Neural cell (in vitro differentiated cells): ENCODE data around the gene VPS35L. TPM values are rescaled to one million over a fixed set of nuclear protein-coding genes. Genes with fewer than 3 reads are reported as not detected.

Experiments
- H2AFZ ChIP-seq: fragments of 200-600, 300-800 bp; sonication (generic), shearing (Covaris generic); 2 replicates; pipeline ENCODE4 v1.6.0; 2014; ENCODE audit warnings: low read depth, mild to moderate bottlenecking, antibody characterized with exemption, low read length, moderate library complexity
- H3F3A ChIP-seq: fragments of 200-600 bp; shearing (Covaris generic); 2 replicates; pipeline ENCODE4 v1.6.1; 2016; ENCODE audit warnings: mild to moderate bottlenecking, moderate library complexity, mixed read lengths, antibody characterized with exemption, low read length; ENCODE audit not compliant: insufficient read depth, poor library complexity, severe bottlenecking
- H3K27ac ChIP-seq: fragments of 200-600, 300-800 bp; sonication (generic), shearing (Covaris generic); 2 replicates; pipeline ENCODE4 v1.5.1; 2014; ENCODE audit warnings: mild to moderate bottlenecking, low read length, moderate library complexity
- H3K27me3 ChIP-seq: fragments of 300-800, 200-600 bp; sonication (generic), shearing (Covaris generic); 2 replicates; pipeline ENCODE4 v1.6.0; 2014; ENCODE audit warnings: mild to moderate bottlenecking, low read depth, low read length, moderate library complexity; ENCODE audit not compliant: insufficient read depth
- H3K36me3 ChIP-seq: fragments of 300-800, 200-600 bp; sonication (generic), shearing (Covaris generic); 2 replicates; pipeline ENCODE4 v1.5.1; 2014; ENCODE audit warnings: mild to moderate bottlenecking, antibody characterized with exemption, low read length, moderate library complexity; ENCODE audit not compliant: insufficient read depth
- H3K4me2 ChIP-seq: fragments of 300-800, 200-600 bp; sonication (generic), shearing (Covaris generic); 2 replicates; pipeline ENCODE4 v1.6.0; 2014; ENCODE audit warnings: mild to moderate bottlenecking, low read length
- H3K4me3 ChIP-seq: fragments of 300-800, 200-600 bp; sonication (generic), shearing (Covaris generic); 2 replicates; pipeline ENCODE4 v1.5.1; 2014; ENCODE audit warnings: mild to moderate bottlenecking, low read length, moderate library complexity
- H3K79me2 ChIP-seq: fragments of 200-600 bp; shearing (Covaris generic); replicated peaks from 2 replicates; pipeline ENCODE4 v1.6.0; 2014; ENCODE audit warnings: mild to moderate bottlenecking, low read length, moderate library complexity; ENCODE audit not compliant: insufficient read depth
- H3K9ac ChIP-seq: fragments of 300-800, 200-600 bp; sonication (generic), shearing (Covaris generic); 2 replicates; pipeline ENCODE4 v1.6.1; 2016; ENCODE audit warnings: mild to moderate bottlenecking, low read length, mixed read lengths
- H3K9me2 ChIP-seq: fragments of 200-600 bp; shearing (Covaris generic); 2 replicates; pipeline ENCODE4 v1.6.1; 2016; ENCODE audit warnings: mild to moderate bottlenecking, low read length, mixed read lengths; ENCODE audit not compliant: insufficient read depth
- H3K9me3 ChIP-seq: fragments of 200-600, 300-800 bp; sonication (generic), shearing (Covaris generic); 2 replicates; pipeline ENCODE4 v1.6.1; 2016; ENCODE audit warnings: mild to moderate bottlenecking, mixed run types, low read length, moderate library complexity, mixed read lengths
- H4K20me1 ChIP-seq: fragments of 200-600 bp; shearing (Covaris generic); 2 replicates; pipeline ENCODE4 v1.6.1; 2016; ENCODE audit warnings: mild to moderate bottlenecking, mixed run types; ENCODE audit not compliant: insufficient read depth
- CTCF ChIP-seq: fragments of 450-650 bp; IDR thresholded peaks from 2 replicates; pipeline ENCODE4 v1.5.1; 2014; ENCODE audit warnings: antibody characterized with exemption, mild to moderate bottlenecking, moderate library complexity; ENCODE audit not compliant: poor library complexity, severe bottlenecking
- EP300 ChIP-seq: fragments of 450-650 bp; conservative IDR thresholded peaks from 2 replicates; pipeline ENCODE4 v1.6.1; 2014; ENCODE audit warnings: antibody characterized with exemption, mild to moderate bottlenecking, moderate library complexity; ENCODE audit not compliant: poor library complexity, severe bottlenecking
- EZH2 ChIP-seq: fragments of 200-600, 300-800 bp; shearing (Covaris generic), sonication (generic); IDR thresholded peaks from 2 replicates; pipeline ENCODE4 v1.6.1; 2014; ENCODE audit warnings: antibody characterized with exemption, low read length, borderline replicate concordance, mild to moderate bottlenecking; ENCODE audit not compliant: insufficient read depth, poor library complexity, severe bottlenecking
- MXI1 ChIP-seq: fragments of 450-650 bp; conservative IDR thresholded peaks from 2 replicates; pipeline ENCODE4 v1.6.1; 2014; ENCODE audit warnings: antibody characterized with exemption, mild to moderate bottlenecking; ENCODE audit not compliant: poor library complexity, severe bottlenecking
- POLR2AphosphoS5 ChIP-seq: IDR thresholded peaks from 2 replicates; pipeline ENCODE4 v1.6.1; 2012
- RAD21 ChIP-seq: fragments of 450-650 bp; conservative IDR thresholded peaks from 2 replicates; pipeline ENCODE4 v1.6.1; 2014; ENCODE audit warnings: antibody characterized with exemption, mild to moderate bottlenecking, moderate library complexity
- REST ChIP-seq: IDR thresholded peaks from 2 replicates; pipeline ENCODE4 v1.6.1; 2012; ENCODE audit warnings: borderline replicate concordance
- SMC3 ChIP-seq: fragments of 450-650 bp; conservative IDR thresholded peaks from 2 replicates; pipeline ENCODE4 v1.6.1; 2014; ENCODE audit warnings: antibody characterized with exemption, mild to moderate bottlenecking, moderate library complexity; ENCODE audit not compliant: poor library complexity
- TAF1 ChIP-seq: IDR thresholded peaks from 2 replicates; pipeline ENCODE4 v1.6.1; 2012; ENCODE audit warnings: low read depth
- polyA plus RNA-seq: library from polyadenylated mRNA; depleted of rRNA; stranded (reverse); fragments of >200 nt; gene quantifications from 2 replicates; pipeline ENCODE4 v1.2.3, GENCODE V29; 2014

Gene VPS35L
- polyA plus RNA-seq, 1 donor from 2014 or later: 29.8 TPM

GRCh38 chr16:19700319-19700781 is 144.8 kb downstream of the VPS35L start:
- no peaks in the 10 kb centered on the region for H3K9me3 ChIP-seq
- no peak overlapping the region for H2AFZ ChIP-seq
- TF ChIP-seq EZH2: no peak
- TF ChIP-seq REST: no peak
- no peak for TF ChIP-seq MXI1
- TF ChIP-seq TAF1: no peak
- TF ChIP-seq POLR2AphosphoS5: no peak
- no peak for TF ChIP-seq CTCF
- H3K9ac ChIP-seq: no peak overlapping the region
- H3K79me2 ChIP-seq: no peaks in the 10 kb centered on the region
- H3K4me2 ChIP-seq: no peak overlapping the region
- H3K36me3 ChIP-seq: peaks cover 7% of the 10 kb centered on the region
- H3K4me3 ChIP-seq: no peak overlapping the region
- H4K20me1 ChIP-seq: no peaks in the 10 kb centered on the region
- no peak overlapping the region for H3K27ac ChIP-seq
- no peaks in the 10 kb centered on the region for H3K9me2 ChIP-seq
- no peaks in the 10 kb centered on the region for H3K27me3 ChIP-seq
- no peaks in the 10 kb centered on the region for H3F3A ChIP-seq

- Histone ChIP-seq H3F3A (no peaks in the 10 kb centered on the region), H2AFZ (no peak overlapping the region), H3K36me3 (peaks cover 7% of the 10 kb centered on the region), H3K27me3 (no peaks in the 10 kb centered on the region), H3K27ac (no peak overlapping the region), H3K9me3 (no peaks in the 10 kb centered on the region), H3K9me2 (no peaks in the 10 kb centered on the region), H3K9ac (no peak overlapping the region), H3K4me2 (no peak overlapping the region), H3K4me3 (no peak overlapping the region), H3K79me2 (no peaks in the 10 kb centered on the region), H4K20me1 (no peaks in the 10 kb centered on the region)
- TF ChIP-seq POLR2AphosphoS5 (no peak), RAD21 (no peak), REST (no peak), EZH2 (no peak), SMC3 (no peak), CTCF (no peak), MXI1 (no peak), TAF1 (no peak), EP300 (no peak)
Measured at GRCh38 chr16:19701091-19701490, 145.6 kb downstream of the VPS35L start.
